ENCODE data around the gene NAV1. TPM values are rescaled to one million over a fixed set of nuclear protein-coding genes. Genes with fewer than 3 reads are reported as not detected.

NAV1 gene
- total and polyA plus RNA-seq, 2 of the 8 experiments (the other 6 are each of a cell fraction or from before 2014, with no cell fraction given) = 9.9 to 42.7 TPM

- TF ChIP-seq CTCF (IDR thresholded peaks at IDR 0.05; ENCODE audit: control extremely low read depth in 1 of 3, insufficient read depth in 1 of 3, low read depth in 1 of 3, low read length in 3 of 3) (no peak), ATF3 (IDR thresholded peaks at IDR 0.05; ENCODE audit: insufficient read depth, low read depth, low read length) (no peak), TBP (IDR thresholded peaks at IDR 0.05; ENCODE audit: low read depth, low read length) (no peak)
These were observed 36.4 kb upstream of the NAV1 start (continued) for GRCh38 chr1:201502511-201502857.

All from H1 (cell line).